Ovary (tissue), 9 donors: ENCODE data around the gene BDH1. TPM values are rescaled to one million over a fixed set of nuclear protein-coding genes. Genes with fewer than 3 reads are reported as not detected.

Experiments used
- DNase-seq, 5 donors: peaks; one replicate each; pipeline ENCODE4 v3.0.0-alpha.2; 2019 to 2020
- H3K27ac ChIP-seq, 2 donors: fragments of 200-600 bp; one replicate each; pipeline versions ENCODE4 v1.5.1 to v1.8.0; 2019 to 2022
- H3K27me3 ChIP-seq: fragments of 200-600 bp; one replicate; pipeline ENCODE4 v1.8.0; 2022
- H3K36me3 ChIP-seq: fragments of 200-600 bp; sonication (generic); one replicate; pipeline ENCODE4 v1.5.1; 2019
- H3K4me1 ChIP-seq: one replicate; pipeline ENCODE4 v1.8.1; 2013; ENCODE audit warnings: mild to moderate bottlenecking, moderate library complexity; ENCODE audit not compliant: insufficient read depth
- H3K4me3 ChIP-seq: fragments of 200-600 bp; sonication (generic); one replicate; pipeline ENCODE4 v1.5.1; 2017
- H3K9me3 ChIP-seq, 2 donors: fragments of 200-600 bp in 1 of 2; sonication (generic) in 1 of 2; one replicate each; pipeline versions ENCODE4 v1.5.1 to v1.8.1; 2013 to 2019; ENCODE audit warnings: mild to moderate bottlenecking in 1 of 2, moderate library complexity in 1 of 2
- CTCF ChIP-seq, 3 donors: fragments of 450-650 bp in 2 of 3; fragments of 200-600 bp in 1 of 3; IDR thresholded peaks; one replicate each; pipeline versions ENCODE4 v1.5.1 to v1.8.0; 2016 to 2022; ENCODE audit warnings: antibody characterized with exemption in 3 of 3, mild to moderate bottlenecking in 1 of 3
- EP300 ChIP-seq: sonication (generic); formaldehyde crosslinking; IDR thresholded peaks from one replicate; pipeline ENCODE4 v1.6.1; 2017; ENCODE audit warnings: antibody characterized with exemption
- POLR2A ChIP-seq: fragments of 450-650 bp; IDR thresholded peaks from one replicate; pipeline ENCODE4 v1.6.1; 2017; ENCODE audit warnings: antibody characterized with exemption, mild to moderate bottlenecking, moderate library complexity
- WGBS, 3 donors: extraction: QIAGEN DNeasy Blood & Tissue Kit in 1 of 3; methylation state at CpG; one replicate each; pipeline versions ENCODE4 v1.1.5 to v1.1.7; 2013 to 2017; 5-methylcytosine and 5-hydroxymethylcytosine counted together
- intact Hi-C, 4 donors: fragments of 100-400 bp; cut with DNase I; formaldehyde crosslinking; loops; one replicate each; pipeline versions ENCODE4 v1.11.0 to v1.15.1; 2022 to 2023
- polyA plus RNA-seq, 2 donors: library from polyadenylated mRNA; stranded (reverse); fragments of 200-250 nt in 1 of 2; fragments of 350-450 nt in 1 of 2; fragmentation: Illumina TruSeq in 1 of 2; extraction: RNeasy Lipid Tissue Mini Kit (QIAGEN cat#74804) in 1 of 2; gene quantifications; one replicate each; pipeline ENCODE4 v1.2.3, GENCODE V29; 2013 to 2014
- total RNA-seq, 7 donors: library from RNA; depleted of rRNA in 2 of 7; stranded (reverse); fragments of >200 nt in 2 of 7; fragmentation: NEBNext Ultra II Directional in 3 of 7; extraction: Animal tissue kit (Norgen Biotek cat#: 25700) in 3 of 7; gene quantifications; one replicate each; pipeline versions ENCODE4 v1.1.0 to v1.2.4, GENCODE V29; 2016 to 2023
- donor health status: DM: no; HTN: no; CAD: no; lungs with moderate emphysema.
- donor health status: DM: no; HTN: no; CAD: no.
- donor health status: Bipolar disorder and iron deficiency.
- donor health status: DM: yes; HTN: yes; CAD: no.
- donor health status: DM: no; HTN: no; CAD: no.
- donor health status: DM: yes; HTN: yes; CAD: no.

The BDH1 gene
- total and polyA plus RNA-seq, 9 donors = 3.3 to 15.4 (median 11.7) TPM

- 55 to 71% (median 67%) methylated on average over 13 of the region's 13 CpGs for WGBS, 3 donors
- Histone ChIP-seq H3K27me3 (no peaks in the 10 kb centered on the region), H3K36me3 (no peaks in the 10 kb centered on the region), H3K4me1 (peaks cover 7% of the 10 kb centered on the region), H3K27ac (no peak overlapping the region), H3K4me3 (no peak overlapping the region), H3K9me3 (no peaks in the 10 kb centered on the region)
- no peak for DNase-seq
- intact Hi-C loops = no loop called here
- TF ChIP-seq EP300 (no peak), POLR2A (no peak), CTCF (IDR thresholded peaks at IDR 0.05) (no peak)
These were observed 90.4 kb downstream of the BDH1 start for GRCh38 chr3:197465197-197465995.

GRCh38 chr3:197464794-197465193 is 91.0 kb downstream of the BDH1 start:
- Histone ChIP-seq H3K36me3 (no peaks in the 10 kb centered on the region), H3K4me3 (no peak overlapping the region), H3K9me3 (no peaks in the 10 kb centered on the region), H3K27ac (no peak overlapping the region), H3K27me3 (no peaks in the 10 kb centered on the region), H3K4me1 (peaks cover 7% of the 10 kb centered on the region)
- intact Hi-C loops = no loop called here
- DNase-seq = no peak
- 89 to 93% (median 90%) methylated on average over 9 of the region's 9 CpGs for WGBS, 3 donors
- no peak for TF ChIP-seq POLR2A
- TF ChIP-seq CTCF (IDR thresholded peaks at IDR 0.05) = no peak
- no peak for TF ChIP-seq EP300

GRCh38 chr3:197463279-197463678 is 92.5 kb downstream of the BDH1 start:
- Histone ChIP-seq H3K9me3 (no peaks in the 10 kb centered on the region), H3K36me3 (no peaks in the 10 kb centered on the region), H3K27ac (no peak overlapping the region), H3K4me1 (peaks cover 4% of the 10 kb centered on the region), H3K27me3 (no peaks in the 10 kb centered on the region), H3K4me3 (no peak overlapping the region)
- 44 to 60% (median 55%) methylated on average over 3 of the region's 3 CpGs for WGBS, 3 donors
- DNase-seq = no peak
- intact Hi-C loops = no loop called here
- TF ChIP-seq POLR2A (no peak), EP300 (no peak), CTCF (IDR thresholded peaks at IDR 0.05) (no peak)

GRCh38 chr3:197462808-197463207 is 93.0 kb downstream of the BDH1 start:
- 73 to 82% (median 80%) methylated on average over 7 of the region's 7 CpGs for WGBS, 3 donors
- H3K4me1 ChIP-seq = peaks cover 4% of the 10 kb centered on the region
- H3K9me3 ChIP-seq = no peaks in the 10 kb centered on the region
- H3K4me3 ChIP-seq = no peak overlapping the region
- no peaks in the 10 kb centered on the region for H3K36me3 ChIP-seq
- no peak overlapping the region for H3K27ac ChIP-seq
- intact Hi-C loops = no loop called here
- H3K27me3 ChIP-seq = no peaks in the 10 kb centered on the region
- no peak for TF ChIP-seq POLR2A
- no peak for TF ChIP-seq EP300
- no peak for TF ChIP-seq CTCF (IDR thresholded peaks at IDR 0.05)
- DNase-seq = no peak
